K562 (cell line): Measurements from ENCODE around the gene UPF2. TPM values are rescaled to one million over a fixed set of nuclear protein-coding genes. Genes with fewer than 3 reads are reported as not detected.
A peak's percentile ranks its signal among the peaks of the same experiment; 100 is the strongest.

ENCODE experiments used
- CCAR2 ChIP-seq: fragments of 200-400 bp; formaldehyde crosslinking; IDR thresholded peaks from 2 replicates; pipeline ENCODE4 v1.6.1; 2017; ENCODE audit warnings: mild to moderate bottlenecking, low read depth, low read length
- ELF2 ChIP-seq: fragments of 250-450 bp; sonication (Bioruptor Pico); IDR thresholded peaks from 2 replicates; pipeline ENCODE4 v1.5.0; 2021; ENCODE audit warnings: mild to moderate bottlenecking
- GTF2A2 ChIP-seq: IDR thresholded peaks from 2 replicates; pipeline ENCODE4 v1.6.1; 2016; ENCODE audit warnings: mild to moderate bottlenecking, missing genetic modification characterization, missing compliant biosample characterization
- NFIX ChIP-seq: fragments of 250-450 bp; sonication (Bioruptor Pico); IDR thresholded peaks from 2 replicates; pipeline ENCODE4 v1.4.0; 2020; ENCODE audit warnings: low read depth, mild to moderate bottlenecking, moderate library complexity
- NR2F6 ChIP-seq: fragments of 450-650 bp; formaldehyde crosslinking; IDR thresholded peaks from 2 replicates; pipeline ENCODE4 v1.4.0; 2020; ENCODE audit warnings: mild to moderate bottlenecking
- SETDB1 ChIP-seq: IDR thresholded peaks from one replicate; pipeline ENCODE4 v1.6.1; 2012; ENCODE audit warnings: low read length, control low read depth, inconsistent platforms
- SMAD2 ChIP-seq: fragments of 150-350 bp; IDR thresholded peaks from 2 replicates; pipeline ENCODE4 v1.6.1; 2014; ENCODE audit warnings: low read depth, mild to moderate bottlenecking, low read length
- SMARCE1 ChIP-seq: fragments of 450-650 bp; IDR thresholded peaks from 2 replicates; pipeline ENCODE4 v1.7.1; 2016; ENCODE audit warnings: mild to moderate bottlenecking
- SUPT5H ChIP-seq: fragments of 450-650 bp; IDR thresholded peaks from 2 replicates; pipeline ENCODE4 v1.6.1; 2016
- TGIF2 ChIP-seq: sonication (generic); formaldehyde crosslinking; IDR thresholded peaks from 2 replicates; pipeline ENCODE4 v1.8.1; 2022; ENCODE audit warnings: mild to moderate bottlenecking, missing genetic modification reagents, moderate library complexity
- THRAP3 ChIP-seq: fragments of 450-650 bp; IDR thresholded peaks from 2 replicates; pipeline ENCODE4 v1.6.1; 2016; ENCODE audit warnings: mild to moderate bottlenecking, inconsistent platforms, borderline replicate concordance
- ZFPM2 ChIP-seq: fragments of 250-450 bp; sonication (Bioruptor Pico); IDR thresholded peaks from 2 replicates; pipeline ENCODE4 v1.5.1; 2022; ENCODE audit warnings: mild to moderate bottlenecking
- ZNF133 ChIP-seq: fragments of 250-450 bp; sonication (Bioruptor Pico); IDR thresholded peaks from 2 replicates; pipeline ENCODE4 v1.4.0; 2020; ENCODE audit warnings: mild to moderate bottlenecking
- ZNF184 ChIP-seq: sonication (generic); formaldehyde crosslinking; IDR thresholded peaks from 2 replicates; pipeline ENCODE4 v1.5.0; 2020; ENCODE audit warnings: missing genetic modification reagents
- ZNF224 ChIP-seq: sonication (generic); formaldehyde crosslinking; IDR thresholded peaks from 2 replicates; pipeline ENCODE4 v1.8.0; 2022; ENCODE audit warnings: mild to moderate bottlenecking, missing genetic modification reagents
- ZNF586 ChIP-seq: fragments of 450-650 bp; formaldehyde crosslinking; conservative IDR thresholded peaks from 2 replicates; pipeline ENCODE4 v1.4.0; 2020; ENCODE audit warnings: mild to moderate bottlenecking, moderate library complexity
- ZNF780A ChIP-seq: fragments of 250-450 bp; sonication (Bioruptor Pico); IDR thresholded peaks from 2 replicates; pipeline ENCODE4 v1.5.0; 2021; ENCODE audit warnings: mild to moderate bottlenecking
- ZNF785 ChIP-seq: fragments of 250-450 bp; sonication (Bioruptor Pico); IDR thresholded peaks from 2 replicates; pipeline ENCODE4 v1.4.0; 2020; ENCODE audit warnings: mild to moderate bottlenecking
- polyA plus RNA-seq, 8 experiments: library from polyadenylated mRNA; depleted of rRNA in 4 of 8; stranded (reverse) in 5 of 8; unstranded in 3 of 8; fragments of >200 nt; fragmentation: Nextera tagmentation in 2 of 8; fragmentation: Illumina TruSeq in 1 of 8; extraction: Ambion mirVana in 2 of 8; extraction: Trizol in 1 of 8; gene quantifications; 2 replicates each; pipeline versions ENCODE4 v1.2.1 to v1.2.3, GENCODE V29; 2011 to 2014; ENCODE audit warnings: inconsistent platforms in 1 of 8, missing spikeins in 1 of 8
- total RNA-seq, 7 experiments: library from RNA; depleted of rRNA in 6 of 7; stranded (reverse); fragments of >200 nt in 6 of 7; fragmentation: Illumina TruSeq in 2 of 7; extraction: Trizol in 2 of 7; gene quantifications; 2 replicates each; pipeline versions ENCODE4 v1.2.1 to v1.2.3, GENCODE V29; 2011 to 2021; ENCODE audit warnings: low replicate concordance in 1 of 7
- TF ChIP-seq, protein P1 (sequence below): fragments of 250-450 bp; sonication (Bioruptor Pico); IDR thresholded peaks from 2 replicates; pipeline ENCODE4 v1.6.1; 2021; ENCODE audit warnings: mild to moderate bottlenecking
- TF ChIP-seq, protein P2 (sequence below): IDR thresholded peaks from 2 replicates; pipeline ENCODE4 v1.6.1; 2016; ENCODE audit warnings: missing genetic modification characterization, missing compliant biosample characterization
- TF ChIP-seq, protein P3 (sequence below): fragments of 250-450 bp; sonication (Bioruptor Pico); IDR thresholded peaks from 2 replicates; pipeline ENCODE4 v1.5.0; 2021
- TF ChIP-seq, protein P4 (sequence below), 2 experiments: IDR thresholded peaks; 2 replicates each; pipeline ENCODE4 v1.6.1; 2012; ENCODE audit warnings: improper control_type of control experiment in 2 of 2, low read depth in 2 of 2, low read length in 2 of 2, borderline replicate concordance in 1 of 2
- TF ChIP-seq, protein P5 (sequence below): sonication (generic); formaldehyde crosslinking; IDR thresholded peaks from 2 replicates; pipeline ENCODE4 v1.8.0; 2022; ENCODE audit warnings: mild to moderate bottlenecking, missing genetic modification reagents, borderline replicate concordance

Gene UPF2
- total and polyA plus RNA-seq, 9 of the 15 experiments (the other 6 are each of a cell fraction or from before 2014, with no cell fraction given): 13.9 to 37.7 (median 23.7) TPM

DNA sequence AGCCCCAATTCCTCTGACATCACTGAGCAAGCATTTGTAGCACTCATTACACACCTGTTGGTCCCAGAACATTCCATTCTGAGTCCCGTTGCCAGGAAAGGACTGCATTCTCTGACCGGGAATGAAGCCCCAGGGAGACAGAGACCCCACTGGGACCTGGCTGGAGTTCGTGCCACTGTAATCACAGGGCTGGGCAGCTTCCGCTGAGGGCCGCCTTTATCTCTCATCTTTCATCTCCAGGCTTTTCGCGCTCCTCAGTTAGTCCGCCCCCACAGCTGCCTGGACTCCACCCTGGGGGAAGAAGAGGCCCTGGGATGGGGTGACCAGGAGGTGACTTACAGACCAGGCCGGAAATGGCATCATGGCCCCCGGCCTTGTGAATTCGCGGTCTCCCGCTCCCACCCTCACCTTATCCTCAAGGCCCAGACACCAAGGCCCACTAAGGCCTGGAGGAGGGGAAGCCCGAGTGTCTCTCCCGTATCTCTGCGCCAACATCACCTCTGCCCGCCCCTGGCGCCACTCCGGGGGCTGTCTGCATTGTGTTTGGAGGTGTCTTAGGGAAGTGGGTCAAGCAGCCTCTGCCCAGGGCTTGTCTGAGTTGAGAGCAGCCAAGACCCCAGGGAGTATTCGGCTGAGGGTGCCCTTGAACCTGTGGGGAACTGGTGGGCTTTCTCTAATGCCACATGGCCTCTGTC lies 144.1 kb downstream of the UPF2 start (continued):
- TF ChIP-seq, protein P1, sequence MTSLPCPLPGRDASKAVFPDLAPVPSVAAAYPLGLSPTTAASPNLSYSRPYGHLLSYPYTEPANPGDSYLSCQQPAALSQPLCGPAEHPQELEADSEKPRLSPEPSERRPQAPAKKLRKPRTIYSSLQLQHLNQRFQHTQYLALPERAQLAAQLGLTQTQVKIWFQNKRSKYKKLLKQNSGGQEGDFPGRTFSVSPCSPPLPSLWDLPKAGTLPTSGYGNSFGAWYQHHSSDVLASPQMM: no peak
- TF ChIP-seq THRAP3 (no peak), TGIF2 (CRISPR knock-in tag) (no peak), ZNF780A (CRISPR knock-in tag) (no peak), ZNF785 (CRISPR knock-in tag) (no peak), ZFPM2 (no peak), SMAD2 (no peak), SETDB1 (no peak), ZNF133 (CRISPR knock-in tag) (no peak), SUPT5H (peak; percentile 92), NR2F6 (CRISPR knock-in tag) (no peak), ZNF184 (CRISPR knock-in tag) (no peak), NFIX (CRISPR knock-in tag) (no peak), SMARCE1 (peak; percentile 90), ZNF586 (CRISPR knock-in tag) (no peak), CCAR2 (no peak), GTF2A2 (tag) (no peak; the same call in 1 of the 2 replicates), ZNF224 (CRISPR knock-in tag) (no peak), ELF2 (CRISPR knock-in tag) (no peak)
- TF ChIP-seq, protein P2, sequence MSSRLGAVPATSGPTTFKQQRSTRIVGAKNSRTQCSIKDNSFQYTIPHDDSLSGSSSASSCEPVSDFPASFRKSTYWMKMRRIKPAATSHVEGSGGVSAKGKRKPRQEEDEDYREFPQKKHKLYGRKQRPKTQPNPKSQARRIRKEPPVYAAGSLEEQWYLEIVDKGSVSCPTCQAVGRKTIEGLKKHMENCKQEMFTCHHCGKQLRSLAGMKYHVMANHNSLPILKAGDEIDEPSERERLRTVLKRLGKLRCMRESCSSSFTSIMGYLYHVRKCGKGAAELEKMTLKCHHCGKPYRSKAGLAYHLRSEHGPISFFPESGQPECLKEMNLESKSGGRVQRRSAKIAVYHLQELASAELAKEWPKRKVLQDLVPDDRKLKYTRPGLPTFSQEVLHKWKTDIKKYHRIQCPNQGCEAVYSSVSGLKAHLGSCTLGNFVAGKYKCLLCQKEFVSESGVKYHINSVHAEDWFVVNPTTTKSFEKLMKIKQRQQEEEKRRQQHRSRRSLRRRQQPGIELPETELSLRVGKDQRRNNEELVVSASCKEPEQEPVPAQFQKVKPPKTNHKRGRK (tag): no peak
- TF ChIP-seq, protein P3, sequence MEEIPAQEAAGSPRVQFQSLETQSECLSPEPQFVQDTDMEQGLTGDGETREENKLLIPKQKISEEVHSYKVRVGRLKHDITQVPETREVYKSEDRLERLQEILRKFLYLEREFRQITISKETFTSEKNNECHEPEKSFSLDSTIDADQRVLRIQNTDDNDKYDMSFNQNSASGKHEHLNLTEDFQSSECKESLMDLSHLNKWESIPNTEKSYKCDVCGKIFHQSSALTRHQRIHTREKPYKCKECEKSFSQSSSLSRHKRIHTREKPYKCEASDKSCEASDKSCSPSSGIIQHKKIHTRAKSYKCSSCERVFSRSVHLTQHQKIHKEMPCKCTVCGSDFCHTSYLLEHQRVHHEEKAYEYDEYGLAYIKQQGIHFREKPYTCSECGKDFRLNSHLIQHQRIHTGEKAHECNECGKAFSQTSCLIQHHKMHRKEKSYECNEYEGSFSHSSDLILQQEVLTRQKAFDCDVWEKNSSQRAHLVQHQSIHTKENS (CRISPR knock-in tag): no peak
- TF ChIP-seq, protein P4, sequence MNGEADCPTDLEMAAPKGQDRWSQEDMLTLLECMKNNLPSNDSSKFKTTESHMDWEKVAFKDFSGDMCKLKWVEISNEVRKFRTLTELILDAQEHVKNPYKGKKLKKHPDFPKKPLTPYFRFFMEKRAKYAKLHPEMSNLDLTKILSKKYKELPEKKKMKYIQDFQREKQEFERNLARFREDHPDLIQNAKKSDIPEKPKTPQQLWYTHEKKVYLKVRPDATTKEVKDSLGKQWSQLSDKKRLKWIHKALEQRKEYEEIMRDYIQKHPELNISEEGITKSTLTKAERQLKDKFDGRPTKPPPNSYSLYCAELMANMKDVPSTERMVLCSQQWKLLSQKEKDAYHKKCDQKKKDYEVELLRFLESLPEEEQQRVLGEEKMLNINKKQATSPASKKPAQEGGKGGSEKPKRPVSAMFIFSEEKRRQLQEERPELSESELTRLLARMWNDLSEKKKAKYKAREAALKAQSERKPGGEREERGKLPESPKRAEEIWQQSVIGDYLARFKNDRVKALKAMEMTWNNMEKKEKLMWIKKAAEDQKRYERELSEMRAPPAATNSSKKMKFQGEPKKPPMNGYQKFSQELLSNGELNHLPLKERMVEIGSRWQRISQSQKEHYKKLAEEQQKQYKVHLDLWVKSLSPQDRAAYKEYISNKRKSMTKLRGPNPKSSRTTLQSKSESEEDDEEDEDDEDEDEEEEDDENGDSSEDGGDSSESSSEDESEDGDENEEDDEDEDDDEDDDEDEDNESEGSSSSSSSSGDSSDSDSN (IDR thresholded peaks at IDR 0.05; ENCODE audit: borderline replicate concordance in 1 of 2, low read depth in 2 of 2, low read length in 2 of 2): peak; percentile 90; a peak in 3 of 4 replicates
- TF ChIP-seq, protein P5, sequence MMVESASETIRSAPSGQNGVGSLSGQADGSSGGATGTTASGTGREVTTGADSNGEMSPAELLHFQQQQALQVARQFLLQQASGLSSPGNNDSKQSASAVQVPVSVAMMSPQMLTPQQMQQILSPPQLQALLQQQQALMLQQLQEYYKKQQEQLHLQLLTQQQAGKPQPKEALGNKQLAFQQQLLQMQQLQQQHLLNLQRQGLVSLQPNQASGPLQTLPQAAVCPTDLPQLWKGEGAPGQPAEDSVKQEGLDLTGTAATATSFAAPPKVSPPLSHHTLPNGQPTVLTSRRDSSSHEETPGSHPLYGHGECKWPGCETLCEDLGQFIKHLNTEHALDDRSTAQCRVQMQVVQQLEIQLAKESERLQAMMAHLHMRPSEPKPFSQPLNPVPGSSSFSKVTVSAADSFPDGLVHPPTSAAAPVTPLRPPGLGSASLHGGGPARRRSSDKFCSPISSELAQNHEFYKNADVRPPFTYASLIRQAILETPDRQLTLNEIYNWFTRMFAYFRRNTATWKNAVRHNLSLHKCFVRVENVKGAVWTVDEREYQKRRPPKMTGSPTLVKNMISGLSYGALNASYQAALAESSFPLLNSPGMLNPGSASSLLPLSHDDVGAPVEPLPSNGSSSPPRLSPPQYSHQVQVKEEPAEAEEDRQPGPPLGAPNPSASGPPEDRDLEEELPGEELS (CRISPR knock-in tag): no peak
